SW480 (cell line): Measurements from ENCODE around the gene BAZ1A.

Experiments used
- DNase-seq: peaks from one replicate; pipeline ENCODE4 v3.0.0-alpha.2; 2016; ENCODE audit warnings: low spot score

Gene BAZ1A

GRCh38 chr14:34718750-34719304 is 156.3 kb downstream of the BAZ1A start:
- DNase-seq: peak; percentile 15

GRCh38 chr14:34715127-34715863 is 159.9 kb downstream of the BAZ1A start:
- no peak for DNase-seq

- DNase-seq: peak; percentile 75
These were observed 160.6 kb downstream of the BAZ1A start, which contains the start of gene CFL2 for GRCh38 chr14:34714320-34715126. CFL2 (minus strand) TSS chr14:34714593; CDS start chr14:34714540, 53 bp downstream.

- DNase-seq: peak; percentile 58
These were observed 161.4 kb downstream of the BAZ1A start for GRCh38 chr14:34713681-34714319.

- no peak for DNase-seq
These were observed 162.0 kb downstream of the BAZ1A start for GRCh38 chr14:34713122-34713680.

GRCh38 chr14:34711796-34712712 is 163.1 kb downstream of the BAZ1A start:
- DNase-seq: no peak

GRCh38 chr14:34711169-34711568 is 164.0 kb downstream of the BAZ1A start:
- no peak for DNase-seq

- DNase-seq: no peak
These were observed 164.4 kb downstream of the BAZ1A start for GRCh38 chr14:34710744-34711143.

GRCh38 chr14:34710006-34710405 is 165.2 kb downstream of the BAZ1A start:
- no peak for DNase-seq

- DNase-seq: no peak
These were observed 167.4 kb downstream of the BAZ1A start for GRCh38 chr14:34707722-34708121.
